Activated naive CD4-positive, alpha-beta T cell treated with anti-CD3 and anti-CD28 coated beads, Interleukin-2, amount 50 U/mL, for 24 hours (primary cell): ENCODE measurements around the gene GMEB1.
"Not testable (repeated sequence)": the region's sequence is repeated elsewhere in the genome, so short reads cannot be mapped to it uniquely, and the experiment has no call there.

Experiments used
- H3K27ac Mint-ChIP-seq: one replicate; pipeline ENCODE4 v1.8.0; 2021; ENCODE audit warnings: mild to moderate bottlenecking, mixed read lengths
- H3K27me3 Mint-ChIP-seq: one replicate; pipeline ENCODE4 v1.8.0; 2021; ENCODE audit warnings: mixed read lengths
- H3K36me3 Mint-ChIP-seq: one replicate; pipeline ENCODE4 v1.8.0; 2021; ENCODE audit warnings: mixed read lengths
- H3K4me1 Mint-ChIP-seq: one replicate; pipeline ENCODE4 v1.8.0; 2021; ENCODE audit warnings: mixed read lengths
- H3K4me3 Mint-ChIP-seq: one replicate; pipeline ENCODE4 v1.8.0; 2021; ENCODE audit warnings: mild to moderate bottlenecking, mixed read lengths
- H3K9me3 Mint-ChIP-seq: one replicate; pipeline ENCODE4 v1.8.0; 2021; ENCODE audit warnings: mixed read lengths

Gene GMEB1

DNA sequence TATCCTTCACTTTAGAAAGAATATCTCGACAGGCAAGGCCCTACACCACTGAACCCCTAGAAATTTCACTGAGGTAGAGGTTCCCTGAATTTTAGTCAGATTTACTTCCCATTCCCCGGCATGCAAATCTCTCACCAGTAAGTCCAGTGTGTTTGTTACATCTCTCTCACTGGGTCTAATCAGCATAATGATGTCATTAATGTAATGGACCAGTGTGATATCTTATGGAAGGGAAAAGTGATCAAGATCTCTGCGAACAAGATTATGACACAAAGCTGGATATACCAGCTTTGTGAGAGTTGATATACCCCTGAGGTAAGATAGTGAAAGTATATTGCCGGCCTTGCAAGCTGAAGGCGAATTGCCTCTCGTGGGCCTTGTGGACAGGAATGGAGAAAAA lies 12.2 kb upstream of the GMEB1 start:
- Mint-ChIP-seq H3K36me3 (no peaks in the 10 kb centered on the region), H3K9me3 (no peaks in the 10 kb centered on the region), H3K4me3 (no peak overlapping the region), H3K27ac (no peak overlapping the region), H3K4me1 (no peaks in the 10 kb centered on the region), H3K27me3 (no peaks in the 10 kb centered on the region)

GRCh38 chr1:28663871-28664470 lies 4.6 kb upstream of the GMEB1 start:
- Mint-ChIP-seq H3K4me3 (no peak overlapping the region), H3K4me1 (peaks cover 14% of the 10 kb centered on the region), H3K27ac (no peak overlapping the region), H3K36me3 (no peaks in the 10 kb centered on the region), H3K9me3 (no peaks in the 10 kb centered on the region), H3K27me3 (no peaks in the 10 kb centered on the region)

GRCh38 chr1:28666806-28667205 lies 1.8 kb upstream of the GMEB1 start:
- no peaks in the 10 kb centered on the region for H3K36me3 Mint-ChIP-seq
- H3K9me3 Mint-ChIP-seq = no peaks in the 10 kb centered on the region
- H3K27me3 Mint-ChIP-seq = no peaks in the 10 kb centered on the region
- H3K4me1 Mint-ChIP-seq = peaks cover 22% of the 10 kb centered on the region
- peak overlapping the region; percentile 76 for H3K27ac Mint-ChIP-seq
- H3K4me3 Mint-ChIP-seq = peak overlapping the region; percentile 39

- H3K27me3 Mint-ChIP-seq = no peaks in the 10 kb centered on the region
These were observed 556 bp downstream of the GMEB1 start for GRCh38 chr1:28668956-28669723.

GRCh38 chr1:28671254-28671780 lies 2.7 kb downstream of the GMEB1 start:
- Mint-ChIP-seq H3K27ac (no peak overlapping the region), H3K4me3 (no peak overlapping the region), H3K27me3 (no peaks in the 10 kb centered on the region), H3K4me1 (peaks cover 17% of the 10 kb centered on the region), H3K36me3 (no peaks in the 10 kb centered on the region), H3K9me3 (no peaks in the 10 kb centered on the region)

More at GRCh38 chr1:28668956-28669723, 556 bp downstream of the GMEB1 start:
- H3K9me3 Mint-ChIP-seq = no peaks in the 10 kb centered on the region
- H3K27ac Mint-ChIP-seq = peak overlapping the region; percentile 89
- H3K4me1 Mint-ChIP-seq = peaks cover 22% of the 10 kb centered on the region
- peak overlapping the region; percentile 95 for H3K4me3 Mint-ChIP-seq
- no peaks in the 10 kb centered on the region for H3K36me3 Mint-ChIP-seq

DNA sequence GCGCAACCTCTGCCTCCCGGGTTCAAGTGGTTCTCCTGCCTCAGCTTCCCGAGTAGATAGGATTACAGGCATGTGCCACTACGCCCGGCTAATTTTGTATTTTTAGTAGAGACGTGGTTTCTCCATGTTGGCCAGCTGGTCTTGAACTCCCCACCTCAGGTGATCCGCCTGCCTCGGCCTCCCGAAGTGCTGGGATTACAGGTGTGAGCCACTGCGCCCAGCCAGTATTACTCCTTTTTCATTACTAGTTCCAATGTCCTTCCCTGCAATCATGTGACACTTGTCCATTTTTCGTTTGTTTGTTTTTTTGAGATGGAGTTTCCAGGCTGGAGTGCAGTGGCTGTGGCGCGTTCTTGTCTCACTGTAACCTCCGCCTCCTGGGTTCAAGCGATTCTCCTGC lies 4.4 kb downstream of the GMEB1 start:
- H3K4me1 Mint-ChIP-seq = peaks cover 16% of the 10 kb centered on the region
- H3K4me3 Mint-ChIP-seq, H3K36me3 Mint-ChIP-seq, H3K27me3 Mint-ChIP-seq, H3K9me3 Mint-ChIP-seq: not testable (repeated sequence)
- H3K27ac Mint-ChIP-seq = peak overlapping the region; percentile 35

DNA sequence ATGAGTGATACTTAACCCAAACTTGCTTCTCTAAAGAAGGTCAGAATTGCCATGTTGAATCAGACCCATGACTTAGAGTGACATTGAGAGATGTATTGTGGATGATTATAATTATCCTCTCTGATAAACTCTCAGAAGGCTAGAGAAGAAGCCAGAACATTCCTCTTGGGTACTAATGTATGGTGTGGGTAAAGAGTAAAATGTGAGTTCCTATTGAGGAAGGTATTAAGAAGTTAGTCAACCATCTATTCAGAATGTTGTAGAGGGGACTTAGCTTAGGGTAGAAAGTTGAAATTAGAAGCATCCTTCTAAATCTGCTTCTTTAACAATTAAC lies 7.3 kb downstream of the GMEB1 start:
- Mint-ChIP-seq H3K27ac (no peak overlapping the region), H3K36me3 (no peaks in the 10 kb centered on the region), H3K4me3 (no peak overlapping the region), H3K9me3 (no peaks in the 10 kb centered on the region), H3K4me1 (peaks cover 6% of the 10 kb centered on the region), H3K27me3 (no peaks in the 10 kb centered on the region)

DNA sequence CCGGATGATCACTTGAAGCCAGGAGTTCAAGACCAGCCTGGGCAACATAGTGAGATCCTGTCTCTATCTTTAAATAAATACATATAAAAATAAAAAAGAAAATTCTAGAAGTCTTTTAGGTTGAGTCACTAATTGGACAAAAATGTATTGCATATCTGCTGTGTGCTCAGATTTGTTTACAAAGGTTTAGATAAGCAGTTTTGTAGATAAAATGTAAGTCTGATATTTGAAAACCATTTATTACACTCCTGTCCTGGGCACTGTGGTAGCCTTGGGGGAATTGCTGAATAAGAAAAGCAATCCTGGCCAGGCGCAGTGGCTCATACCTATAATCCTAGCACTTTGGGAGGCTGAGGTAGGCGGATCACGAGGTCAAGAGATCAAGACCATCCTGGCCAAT lies 11.6 kb downstream of the GMEB1 start:
- no peak overlapping the region for H3K4me3 Mint-ChIP-seq
- no peaks in the 10 kb centered on the region for H3K27me3 Mint-ChIP-seq
- H3K4me1 Mint-ChIP-seq = peaks cover 8% of the 10 kb centered on the region
- H3K27ac Mint-ChIP-seq = no peak overlapping the region
- H3K9me3 Mint-ChIP-seq = no peaks in the 10 kb centered on the region
- peaks cover 5% of the 10 kb centered on the region for H3K36me3 Mint-ChIP-seq

DNA sequence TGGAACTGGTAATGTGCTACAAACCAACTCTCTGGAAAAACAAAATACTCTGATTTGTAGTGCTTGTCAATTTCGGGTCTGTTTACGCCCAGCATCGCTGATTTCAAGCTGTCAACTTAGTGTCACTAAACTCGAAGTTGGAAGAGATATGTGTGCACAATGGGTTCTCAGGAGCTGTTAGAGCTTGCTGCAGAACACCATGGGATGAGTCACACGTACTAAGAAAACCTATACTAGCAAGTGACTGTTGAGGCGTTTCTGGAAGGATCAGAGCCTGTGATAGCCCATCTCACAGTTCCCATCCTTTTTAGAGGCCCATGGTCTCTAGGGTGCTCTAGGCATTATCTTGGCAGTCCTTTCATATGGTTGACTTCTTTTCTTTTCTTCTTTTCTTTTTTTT lies 14.3 kb downstream of the GMEB1 start:
- H3K4me1 Mint-ChIP-seq = peaks cover 4% of the 10 kb centered on the region
- no peaks in the 10 kb centered on the region for H3K27me3 Mint-ChIP-seq
- no peak overlapping the region for H3K27ac Mint-ChIP-seq
- peaks cover 5% of the 10 kb centered on the region for H3K36me3 Mint-ChIP-seq
- H3K9me3 Mint-ChIP-seq = no peaks in the 10 kb centered on the region
- H3K4me3 Mint-ChIP-seq = no peak overlapping the region

- no peaks in the 10 kb centered on the region for H3K9me3 Mint-ChIP-seq
- H3K4me1 Mint-ChIP-seq = peaks cover 4% of the 10 kb centered on the region
- no peaks in the 10 kb centered on the region for H3K27me3 Mint-ChIP-seq
- no peak overlapping the region for H3K4me3 Mint-ChIP-seq
- peaks cover 5% of the 10 kb centered on the region for H3K36me3 Mint-ChIP-seq
- H3K27ac Mint-ChIP-seq = no peak overlapping the region
These were observed 16.4 kb downstream of the GMEB1 start for GRCh38 chr1:28684937-28685336.

DNA sequence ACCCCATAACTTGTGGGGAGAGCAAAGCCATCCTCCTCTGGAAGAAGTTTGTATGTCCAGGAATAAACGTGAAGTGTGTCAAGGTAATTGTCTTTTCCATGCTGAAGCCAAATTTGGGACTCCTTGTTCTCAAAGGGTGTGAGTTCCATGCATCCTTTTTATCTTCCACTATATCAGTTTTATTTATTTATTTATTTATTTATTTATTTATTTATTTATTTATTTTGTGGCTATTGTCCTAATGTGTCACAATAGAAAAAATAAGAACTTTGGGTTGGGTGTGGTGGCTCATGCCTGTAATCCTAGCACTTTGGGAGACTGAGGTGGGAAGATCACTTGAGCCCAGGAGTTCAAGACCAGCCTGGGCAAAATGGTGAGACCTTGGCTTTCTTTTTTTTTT lies 23.0 kb downstream of the GMEB1 start:
- not testable (repeated sequence) for H3K27me3 Mint-ChIP-seq, H3K9me3 Mint-ChIP-seq, H3K27ac Mint-ChIP-seq

DNA sequence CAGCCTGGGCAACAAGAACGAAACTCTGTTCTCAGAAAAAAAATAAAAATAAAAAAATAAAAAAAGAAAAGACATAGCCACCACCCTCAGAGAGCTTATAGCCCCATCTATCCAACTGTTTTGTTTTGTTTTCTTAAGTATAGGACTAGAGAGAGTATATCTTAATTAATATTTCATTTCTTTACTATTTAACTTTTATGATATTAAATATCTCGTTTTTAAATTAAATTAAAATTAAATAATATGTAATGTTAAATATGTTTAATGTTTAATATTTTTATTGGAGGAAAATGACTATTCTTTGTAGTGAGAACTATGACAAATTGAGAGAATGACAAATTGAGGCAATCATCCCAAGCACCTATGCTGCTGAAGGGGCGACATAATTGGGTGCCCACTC lies 35.0 kb downstream of the GMEB1 start:
- Mint-ChIP-seq H3K4me1 (no peaks in the 10 kb centered on the region), H3K9me3 (no peaks in the 10 kb centered on the region), H3K4me3 (no peak overlapping the region), H3K36me3 (peaks cover 11% of the 10 kb centered on the region), H3K27ac (no peak overlapping the region), H3K27me3 (no peaks in the 10 kb centered on the region)

More for the DNA sequence above, 23.0 kb downstream of the GMEB1 start:
- H3K36me3 Mint-ChIP-seq = peaks cover 10% of the 10 kb centered on the region
- not testable (repeated sequence) for H3K4me1 Mint-ChIP-seq, H3K4me3 Mint-ChIP-seq

- Mint-ChIP-seq H3K4me1 (no peaks in the 10 kb centered on the region), H3K36me3 (peaks cover 5% of the 10 kb centered on the region), H3K27ac (no peak overlapping the region), H3K9me3 (no peaks in the 10 kb centered on the region), H3K27me3 (no peaks in the 10 kb centered on the region), H3K4me3 (no peak overlapping the region)
These were observed 47.8 kb downstream of the GMEB1 start for GRCh38 chr1:28716336-28716735.

DNA sequence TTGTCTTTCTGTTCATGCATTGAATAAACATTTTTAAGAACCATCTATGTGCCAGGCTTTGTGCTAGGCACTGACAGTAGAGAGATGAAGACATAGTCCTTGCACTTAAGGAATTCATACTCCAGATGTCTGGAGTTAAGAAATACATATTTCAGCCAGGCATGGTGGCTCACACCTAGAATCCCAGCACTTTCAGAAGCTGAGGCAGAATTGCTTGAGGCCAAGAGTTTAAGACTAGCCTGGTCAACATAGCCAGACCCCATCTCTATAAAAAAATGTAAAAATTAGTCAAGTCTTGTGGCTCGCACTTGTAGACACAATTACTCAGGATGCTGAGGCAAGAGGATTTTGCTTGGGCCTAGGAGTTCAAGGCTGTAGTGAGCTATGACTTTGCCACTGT lies 49.6 kb downstream of the GMEB1 start:
- no peak overlapping the region for H3K27ac Mint-ChIP-seq

DNA sequence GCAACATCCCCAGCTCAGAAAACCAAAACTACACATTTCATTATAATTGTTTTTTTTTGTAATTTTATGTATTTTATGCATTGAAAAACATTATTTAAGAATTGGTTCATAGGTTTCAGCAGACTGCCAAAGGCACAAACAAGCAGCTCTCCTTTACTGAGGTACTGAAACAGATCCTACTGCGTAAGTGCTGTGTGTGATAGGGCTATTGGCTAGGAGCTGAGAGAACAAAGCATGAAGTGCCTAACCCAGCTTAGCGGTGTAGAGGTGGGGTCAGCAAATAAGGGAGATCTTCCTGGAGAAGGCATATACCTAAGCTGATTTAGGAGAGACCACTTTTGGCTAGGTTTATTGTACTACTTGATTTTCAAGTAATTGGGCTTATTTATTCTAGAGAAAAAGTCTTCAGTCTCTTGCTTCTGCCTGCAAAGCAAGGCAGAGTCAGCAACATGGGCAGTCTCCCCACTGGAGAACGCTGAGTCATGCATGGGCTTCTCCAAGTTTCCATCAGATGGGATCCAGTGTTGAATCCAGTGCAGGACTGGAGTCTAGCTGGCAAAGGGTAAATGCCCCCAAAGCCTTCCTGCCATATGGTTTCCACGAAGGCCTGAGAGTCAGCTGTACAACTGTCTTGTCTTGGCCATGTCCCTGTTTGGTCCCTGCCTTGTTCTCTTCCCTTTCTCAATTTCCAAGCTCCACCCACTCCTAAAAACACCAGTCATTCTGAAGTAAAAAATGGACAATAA lies 50.2 kb downstream of the GMEB1 start:
- no peaks in the 10 kb centered on the region for H3K9me3 Mint-ChIP-seq
- no peaks in the 10 kb centered on the region for H3K4me1 Mint-ChIP-seq
- peaks cover 3% of the 10 kb centered on the region for H3K36me3 Mint-ChIP-seq
- H3K27ac Mint-ChIP-seq = peak overlapping the region; percentile 41
- H3K4me3 Mint-ChIP-seq = no peak overlapping the region
- H3K27me3 Mint-ChIP-seq = no peaks in the 10 kb centered on the region

More for the DNA sequence above, 49.6 kb downstream of the GMEB1 start:
- Mint-ChIP-seq H3K4me1 (no peaks in the 10 kb centered on the region), H3K27me3 (no peaks in the 10 kb centered on the region), H3K4me3 (no peak overlapping the region), H3K36me3 (peaks cover 3% of the 10 kb centered on the region), H3K9me3 (no peaks in the 10 kb centered on the region)

GRCh38 chr1:28719332-28719619 lies 50.7 kb downstream of the GMEB1 start:
- no peaks in the 10 kb centered on the region for H3K9me3 Mint-ChIP-seq
- H3K27ac Mint-ChIP-seq = peak overlapping the region; percentile 30
- H3K27me3 Mint-ChIP-seq = no peaks in the 10 kb centered on the region
- H3K36me3 Mint-ChIP-seq = peaks cover 3% of the 10 kb centered on the region
- H3K4me1 Mint-ChIP-seq = no peaks in the 10 kb centered on the region
- H3K4me3 Mint-ChIP-seq = no peak overlapping the region
